HG03442 (cell line): ENCODE results near the gene ACTN2.

Experiments used
- ATAC-seq: cut with Tn5 transposase; IDR thresholded peaks from one replicate; pipeline ENCODE4 v1.9.1; 2021; ENCODE audit warnings: mild to moderate bottlenecking, moderate library complexity; ENCODE audit not compliant: unreplicated experiment

ACTN2 gene

GRCh38 chr1:236689713-236690569 lies 3.6 kb downstream of the ACTN2 start:
- ATAC-seq = no peak

GRCh38 chr1:236691348-236691747 lies 5.0 kb downstream of the ACTN2 start:
- ATAC-seq = no peak

- no peak for ATAC-seq
Measured at GRCh38 chr1:236692128-236692527, 5.8 kb downstream of the ACTN2 start.

GRCh38 chr1:236692742-236693141 lies 6.4 kb downstream of the ACTN2 start:
- ATAC-seq = no peak

- ATAC-seq = no peak
Measured at GRCh38 chr1:236699366-236699765, 13.1 kb downstream of the ACTN2 start.

GRCh38 chr1:236700903-236701302 lies 14.6 kb downstream of the ACTN2 start:
- no peak for ATAC-seq

GRCh38 chr1:236701782-236702181 lies 15.5 kb downstream of the ACTN2 start:
- no peak for ATAC-seq

GRCh38 chr1:236702791-236703394 lies 16.6 kb downstream of the ACTN2 start:
- no peak for ATAC-seq

GRCh38 chr1:236705771-236706170 lies 19.5 kb downstream of the ACTN2 start:
- ATAC-seq = no peak

- ATAC-seq = no peak
Measured at GRCh38 chr1:236706183-236706582, 19.9 kb downstream of the ACTN2 start.

GRCh38 chr1:236710328-236710892 lies 24.1 kb downstream of the ACTN2 start:
- ATAC-seq = no peak

GRCh38 chr1:236716160-236716559 lies 29.9 kb downstream of the ACTN2 start:
- no peak for ATAC-seq

- no peak for ATAC-seq
Measured at GRCh38 chr1:236717811-236718210, 31.5 kb downstream of the ACTN2 start.

GRCh38 chr1:236718328-236718727 lies 32.0 kb downstream of the ACTN2 start:
- ATAC-seq = no peak

GRCh38 chr1:236720206-236720605 lies 33.9 kb downstream of the ACTN2 start:
- no peak for ATAC-seq

- no peak for ATAC-seq
Measured at GRCh38 chr1:236720611-236721010, 34.3 kb downstream of the ACTN2 start.

- ATAC-seq = no peak
Measured at GRCh38 chr1:236724049-236724448, 37.8 kb downstream of the ACTN2 start.

- ATAC-seq = no peak
Measured at GRCh38 chr1:236724506-236724905, 38.2 kb downstream of the ACTN2 start.

GRCh38 chr1:236725668-236726067 lies 39.4 kb downstream of the ACTN2 start:
- ATAC-seq = no peak

GRCh38 chr1:236727521-236727920 lies 41.2 kb downstream of the ACTN2 start:
- no peak for ATAC-seq

GRCh38 chr1:236728752-236729151 lies 42.5 kb downstream of the ACTN2 start:
- no peak for ATAC-seq

GRCh38 chr1:236733653-236734052 lies 47.4 kb downstream of the ACTN2 start:
- ATAC-seq = peak; percentile 47
